PC-9 (cell line): ENCODE measurements around the gene TMEM273. TPM values are rescaled to one million over a fixed set of nuclear protein-coding genes. Genes with fewer than 3 reads are reported as not detected.

Experiments used
- BruUV-seq: library from RNA; stranded (reverse); fragments of 400-500 nt; replicated peaks from 2 replicates; lab custom pipeline; 2021; lab: Mats Ljungman, UMichigan
- CTCF ChIA-PET: fragments of 300-600 bp; sonication (Branson Sonifier 250); formaldehyde crosslinking; loops from one replicate; lab custom pipeline; 2022; ENCODE audit warnings: antibody characterized with exemption; lab: Charles Lee
- POLR2A ChIA-PET: fragments of 300-600 bp; sonication (Branson Sonifier 250); formaldehyde crosslinking; loops from one replicate; lab custom pipeline; 2022; ENCODE audit warnings: antibody characterized with exemption; ENCODE audit not compliant: unreplicated experiment; lab: Charles Lee
- DNase-seq, 2 experiments: peaks; one replicate each; pipeline versions ENCODE4 v3.0.0 to v3.0.0-alpha.2; 2015 to 2022; ENCODE audit warnings: mixed read lengths in 1 of 2
- H2AFZ ChIP-seq: fragments of 200-600 bp; sonication (generic); 2 replicates; pipeline ENCODE4 v1.8.1; 2017; ENCODE audit warnings: antibody characterized with exemption
- H3F3A ChIP-seq: fragments of 200-600 bp; sonication (generic); 2 replicates; pipeline ENCODE4 v1.8.1; 2017; ENCODE audit warnings: antibody characterized with exemption, mild to moderate bottlenecking, low read depth; ENCODE audit not compliant: insufficient read depth
- H3K27ac ChIP-seq: fragments of 200-600 bp; sonication (generic); 2 replicates; pipeline ENCODE4 v1.6.1; 2016; ENCODE audit warnings: mixed run types
- H3K27me3 ChIP-seq: fragments of 200-600 bp; sonication (generic); 2 replicates; pipeline ENCODE4 v1.6.1; 2016; ENCODE audit warnings: low read depth, mixed run types; ENCODE audit not compliant: insufficient read depth
- H3K36me3 ChIP-seq: fragments of 200-600 bp; sonication (generic); 2 replicates; pipeline ENCODE4 v1.6.1; 2016; ENCODE audit warnings: low read depth, mixed run types
- H3K4me1 ChIP-seq: fragments of 200-600 bp; sonication (generic); replicated peaks from 2 replicates; pipeline ENCODE4 v1.6.1; 2016; ENCODE audit warnings: mixed run types; ENCODE audit not compliant: insufficient read depth
- H3K4me2 ChIP-seq: fragments of 200-600 bp; sonication (generic); 2 replicates; pipeline ENCODE4 v1.6.1; 2017; ENCODE audit warnings: mixed run types
- H3K4me3 ChIP-seq: fragments of 200-600 bp; sonication (generic); 2 replicates; pipeline ENCODE4 v1.6.1; 2016; ENCODE audit warnings: mixed run types
- H3K79me2 ChIP-seq: fragments of 200-600 bp; sonication (generic); 2 replicates; pipeline ENCODE4 v1.6.1; 2017; ENCODE audit warnings: low read depth, mixed run types
- H3K9me2 ChIP-seq: fragments of 200-600 bp; sonication (generic); 2 replicates; pipeline ENCODE4 v1.8.1; 2017; ENCODE audit warnings: mild to moderate bottlenecking; ENCODE audit not compliant: insufficient read depth
- H3K9me3 ChIP-seq: fragments of 200-600 bp; sonication (generic); 2 replicates; pipeline ENCODE4 v1.8.1; 2016; ENCODE audit warnings: low read depth; ENCODE audit not compliant: insufficient read depth
- H4K20me1 ChIP-seq: fragments of 200-600 bp; sonication (generic); 2 replicates; pipeline ENCODE4 v1.8.1; 2017; ENCODE audit not compliant: insufficient read depth
- CTCF ChIP-seq: fragments of 200-600 bp; sonication (generic); conservative IDR thresholded peaks from 2 replicates; pipeline ENCODE4 v1.6.1; 2017; ENCODE audit warnings: mixed run types, antibody characterized with exemption, mild to moderate bottlenecking, moderate library complexity
- EZH2 ChIP-seq: fragments of 200-600 bp; sonication (generic); IDR thresholded peaks from 2 replicates; pipeline ENCODE4 v1.8.0; 2017; ENCODE audit warnings: antibody characterized with exemption, low read depth
- intact Hi-C: fragments of 100-400 bp; cut with micrococcal nuclease; formaldehyde crosslinking; loops from one replicate; pipeline ENCODE4 v1.10.0; 2022; ENCODE audit not compliant: unreplicated experiment
- total RNA-seq: library from RNA; stranded (reverse); gene quantifications from 2 replicates; pipeline ENCODE4 v1.2.3, GENCODE V29; 2021

The TMEM273 gene
- total RNA-seq, 1 experiment from 2014 or later = 0.26 TPM

GRCh38 chr10:49114718-49115014 lies 73.5 kb downstream of the TMEM273 start:
- Histone ChIP-seq H3K9me2 (no peaks in the 10 kb centered on the region), H3K27ac (no peak overlapping the region), H3K4me2 (no peak overlapping the region), H3K79me2 (no peaks in the 10 kb centered on the region), H4K20me1 (no peaks in the 10 kb centered on the region), H3K4me3 (no peak overlapping the region), H3K9me3 (no peaks in the 10 kb centered on the region), H2AFZ (no peak overlapping the region), H3K4me1 (no peaks in the 10 kb centered on the region), H3K36me3 (no peaks in the 10 kb centered on the region), H3F3A (no peaks in the 10 kb centered on the region), H3K27me3 (peaks cover 63% of the 10 kb centered on the region)
- TF ChIP-seq CTCF (no peak), EZH2 (no peak)
- no TSS peak for BruUV-seq
- POLR2A ChIA-PET = no interaction called here
- intact Hi-C loops = no loop called here
- CTCF ChIA-PET = no interaction called here
- no peak for DNase-seq

- H3K27ac ChIP-seq = no peak overlapping the region
- ChIA-PET POLR2A (no interaction called here), CTCF (no interaction called here)
- H3K9me2 ChIP-seq = no peaks in the 10 kb centered on the region
- H3K4me3 ChIP-seq = no peak overlapping the region
- intact Hi-C loops = no loop called here
- no peak for DNase-seq
- BruUV-seq = no TSS peak
- H3K9me3 ChIP-seq = no peaks in the 10 kb centered on the region
- H3K4me1 ChIP-seq = no peaks in the 10 kb centered on the region
- no peaks in the 10 kb centered on the region for H3F3A ChIP-seq
- no peak overlapping the region for H3K4me2 ChIP-seq
- TF ChIP-seq EZH2 (no peak), CTCF (no peak)
- H3K27me3 ChIP-seq = peaks cover 67% of the 10 kb centered on the region
- no peak overlapping the region for H2AFZ ChIP-seq
- no peaks in the 10 kb centered on the region for H4K20me1 ChIP-seq
- H3K79me2 ChIP-seq = no peaks in the 10 kb centered on the region
- H3K36me3 ChIP-seq = no peaks in the 10 kb centered on the region
Measured at GRCh38 chr10:49113741-49114141, 74.5 kb downstream of the TMEM273 start.

- CTCF ChIA-PET = no interaction called here
- intact Hi-C loops = no loop called here
- Histone ChIP-seq H3K4me3 (no peak overlapping the region), H3K9me3 (no peaks in the 10 kb centered on the region), H3K9me2 (no peaks in the 10 kb centered on the region), H3K36me3 (no peaks in the 10 kb centered on the region), H3F3A (no peaks in the 10 kb centered on the region), H4K20me1 (no peaks in the 10 kb centered on the region), H3K4me2 (no peak overlapping the region), H3K27me3 (peaks cover 59% of the 10 kb centered on the region), H3K27ac (no peak overlapping the region), H3K4me1 (no peaks in the 10 kb centered on the region), H2AFZ (no peak overlapping the region), H3K79me2 (no peaks in the 10 kb centered on the region)
- no peak for DNase-seq
- BruUV-seq = no TSS peak
- POLR2A ChIA-PET = no interaction called here
- no peak for TF ChIP-seq CTCF
- TF ChIP-seq EZH2 = no peak
Measured at GRCh38 chr10:49112851-49113250, 75.3 kb downstream of the TMEM273 start.
